Skin of body (tissue), 2 donors: ENCODE data around the gene ZP4. TPM values are rescaled to one million over a fixed set of nuclear protein-coding genes. Genes with fewer than 3 reads are reported as not detected.

Source experiments
- DNase-seq: peaks from one replicate; lab custom pipeline; 2025; lab: John Stamatoyannopoulos, UW
- total RNA-seq: library from RNA; depleted of rRNA; stranded (reverse); fragments of >200 nt; gene quantifications from one replicate; pipeline ENCODE4 v1.2.3, GENCODE V29; 2014

The ZP4 gene, protein sequence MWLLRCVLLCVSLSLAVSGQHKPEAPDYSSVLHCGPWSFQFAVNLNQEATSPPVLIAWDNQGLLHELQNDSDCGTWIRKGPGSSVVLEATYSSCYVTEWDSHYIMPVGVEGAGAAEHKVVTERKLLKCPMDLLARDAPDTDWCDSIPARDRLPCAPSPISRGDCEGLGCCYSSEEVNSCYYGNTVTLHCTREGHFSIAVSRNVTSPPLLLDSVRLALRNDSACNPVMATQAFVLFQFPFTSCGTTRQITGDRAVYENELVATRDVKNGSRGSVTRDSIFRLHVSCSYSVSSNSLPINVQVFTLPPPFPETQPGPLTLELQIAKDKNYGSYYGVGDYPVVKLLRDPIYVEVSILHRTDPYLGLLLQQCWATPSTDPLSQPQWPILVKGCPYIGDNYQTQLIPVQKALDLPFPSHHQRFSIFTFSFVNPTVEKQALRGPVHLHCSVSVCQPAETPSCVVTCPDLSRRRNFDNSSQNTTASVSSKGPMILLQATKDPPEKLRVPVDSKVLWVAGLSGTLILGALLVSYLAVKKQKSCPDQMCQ
- total RNA-seq = 0.10 TPM

GRCh38 chr1:237890822-237891221 lies at the start of gene ZP4:
Gene ZP4, minus strand, starts transcription at chr1:237890922. Its CDS starts 287 bp downstream, at chr1:237890635.
- no peak for DNase-seq

- no peak for DNase-seq
Observed at GRCh38 chr1:237938553-237938952, 47.8 kb upstream of the ZP4 start.

GRCh38 chr1:237938068-237938467 lies 47.3 kb upstream of the ZP4 start:
- no peak for DNase-seq

DNA sequence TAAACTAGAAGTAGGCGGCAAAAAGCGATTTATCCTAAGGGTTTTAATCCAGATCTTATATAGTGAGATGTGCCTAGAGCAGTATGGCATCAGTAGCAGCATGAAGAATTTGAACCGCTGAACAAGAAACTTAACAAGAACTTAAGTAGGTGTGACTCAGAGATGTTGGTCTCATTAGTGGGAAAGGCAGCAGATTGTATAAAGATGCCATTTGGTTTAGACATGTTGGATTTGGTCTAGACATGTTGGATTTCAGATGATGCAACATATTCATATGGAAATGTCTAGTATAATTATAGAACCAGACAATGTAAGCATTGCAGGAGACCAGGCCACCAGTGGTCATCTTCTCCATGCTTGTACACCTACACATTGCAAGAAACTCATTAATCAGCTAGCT lies 42.1 kb upstream of the ZP4 start:
- DNase-seq = no peak

DNA sequence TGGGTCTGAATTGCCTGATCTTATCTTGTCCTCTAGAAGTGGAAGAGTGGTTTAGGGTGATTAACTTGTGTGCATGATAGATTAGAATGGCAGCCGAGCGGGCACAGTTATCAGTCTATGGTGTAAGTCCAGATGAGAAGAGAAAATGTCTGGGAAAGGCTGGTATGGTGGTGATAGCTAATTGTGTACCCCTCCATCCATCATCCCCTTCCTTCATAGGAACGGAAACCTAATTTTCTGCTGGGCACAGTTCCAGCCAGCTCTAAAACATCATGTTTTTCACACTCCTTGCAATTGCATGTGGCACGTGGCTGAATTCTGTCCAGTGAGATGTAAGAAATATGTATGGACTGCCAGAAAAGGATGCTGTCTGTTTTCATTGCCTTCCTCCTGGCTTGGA lies 40.9 kb upstream of the ZP4 start:
- DNase-seq = no peak

DNA sequence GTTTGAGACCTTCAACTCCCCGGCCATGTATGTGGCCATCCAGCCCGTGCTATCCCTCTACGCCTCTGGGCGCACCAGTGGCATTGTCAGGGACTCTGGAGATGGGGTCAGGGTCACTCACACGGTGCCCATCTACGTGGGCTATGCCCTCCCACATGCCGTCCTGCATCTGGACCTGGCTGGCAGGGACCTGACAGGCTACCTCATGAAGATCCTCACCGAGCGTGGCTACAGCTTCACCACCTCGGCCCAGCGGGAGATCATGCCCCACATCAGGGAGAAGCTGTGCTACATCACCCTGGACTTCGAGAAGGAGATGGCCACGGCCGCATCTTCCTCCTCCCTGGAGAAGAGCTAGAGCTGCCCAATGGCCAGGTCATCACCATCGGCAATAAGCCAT lies 36.5 kb upstream of the ZP4 start:
- no peak for DNase-seq

DNA sequence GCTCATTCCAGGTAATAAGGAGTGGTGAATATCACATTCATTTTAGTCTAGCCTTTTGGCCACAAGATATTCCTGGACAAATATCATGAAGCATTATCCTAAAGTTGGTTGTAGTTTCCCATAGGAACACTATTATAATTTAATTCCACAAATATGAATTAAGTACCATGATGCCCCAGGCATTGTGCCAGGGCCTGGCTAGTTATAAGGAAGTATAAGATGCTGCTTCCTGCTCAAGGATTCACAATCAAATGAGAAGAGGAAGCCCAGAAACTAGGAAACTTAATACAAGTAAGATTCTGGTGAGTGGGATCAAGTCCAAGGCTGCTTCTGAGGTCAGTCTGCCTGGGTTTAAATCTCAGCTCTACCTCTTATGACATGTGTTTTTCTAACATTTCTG lies 30.6 kb upstream of the ZP4 start:
- DNase-seq = no peak

DNA sequence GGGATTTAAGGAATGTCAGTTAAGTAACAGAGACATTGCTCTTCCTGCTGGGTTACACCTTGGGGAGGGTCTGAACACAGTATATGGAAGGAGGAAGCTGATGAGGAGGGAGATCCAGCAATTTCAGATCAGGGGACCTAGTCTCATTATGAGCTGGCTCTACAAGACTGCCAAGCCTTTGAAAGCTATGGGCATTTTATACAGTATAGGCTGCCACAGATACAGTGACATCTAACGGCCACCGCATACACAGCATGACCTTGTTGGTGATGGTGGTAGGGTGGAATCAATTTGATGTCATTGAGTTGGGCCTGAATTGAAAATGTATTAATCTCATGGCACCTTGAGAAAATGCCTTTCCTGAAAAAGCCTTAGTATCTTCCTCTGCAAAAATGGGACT lies 22.6 kb upstream of the ZP4 start:
- no peak for DNase-seq

DNA sequence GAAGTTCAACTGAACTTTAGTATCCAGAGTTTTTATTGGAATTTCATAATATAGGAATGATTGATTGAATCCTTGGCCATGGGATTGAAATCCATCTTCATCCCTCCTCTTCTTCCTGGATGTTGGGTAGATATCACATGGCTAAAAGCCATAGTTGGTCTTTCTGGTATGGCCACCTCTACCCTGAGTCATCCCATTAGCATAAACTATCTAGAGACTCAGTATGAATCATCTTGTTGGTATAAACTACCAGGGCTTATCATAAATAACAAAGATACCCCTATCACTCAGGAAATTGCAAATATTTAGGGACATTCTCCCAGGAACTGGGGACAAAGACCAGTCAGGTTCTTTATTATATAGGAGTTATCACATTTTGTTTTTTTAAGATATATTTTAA lies 21.2 kb upstream of the ZP4 start:
- DNase-seq = no peak

DNA sequence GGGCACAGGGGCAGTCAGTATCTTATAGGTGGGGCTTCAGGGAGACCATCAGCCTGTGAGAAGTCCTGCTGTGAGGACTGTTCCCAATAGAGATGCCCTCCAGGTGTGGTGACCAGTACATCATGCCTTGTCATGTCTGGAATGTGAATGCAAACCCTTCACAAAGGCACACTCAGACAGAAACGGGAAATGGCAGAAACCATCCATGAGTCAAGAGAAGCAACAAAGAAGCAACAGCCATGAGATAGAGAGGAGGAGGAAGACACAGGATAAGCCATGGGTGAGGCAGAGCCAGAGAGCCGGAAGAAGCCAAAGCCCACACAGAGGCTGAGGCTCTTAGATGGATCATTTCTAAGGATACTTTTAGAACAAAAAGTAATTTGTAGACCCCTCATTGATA lies 20.1 kb upstream of the ZP4 start:
- no peak for DNase-seq

DNA sequence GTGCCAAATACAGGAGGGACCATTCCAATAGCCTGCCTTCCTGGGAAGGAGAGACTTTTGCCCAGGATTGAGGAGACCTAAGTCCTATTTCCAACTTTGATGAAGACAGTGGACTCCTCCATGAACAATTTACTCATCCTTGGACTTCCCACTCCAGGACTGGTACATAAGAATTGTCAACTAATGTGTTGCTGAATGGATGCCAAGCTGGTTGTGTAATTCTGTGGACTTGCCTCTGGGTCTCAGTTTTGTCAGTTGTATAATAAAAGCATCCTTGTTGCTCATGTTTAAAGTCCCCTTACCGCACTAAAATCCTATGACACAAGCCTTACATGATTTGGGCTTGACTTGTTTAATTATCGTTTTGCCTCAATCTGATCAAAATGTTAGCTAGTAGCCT lies 13.2 kb upstream of the ZP4 start:
- no peak for DNase-seq

DNA sequence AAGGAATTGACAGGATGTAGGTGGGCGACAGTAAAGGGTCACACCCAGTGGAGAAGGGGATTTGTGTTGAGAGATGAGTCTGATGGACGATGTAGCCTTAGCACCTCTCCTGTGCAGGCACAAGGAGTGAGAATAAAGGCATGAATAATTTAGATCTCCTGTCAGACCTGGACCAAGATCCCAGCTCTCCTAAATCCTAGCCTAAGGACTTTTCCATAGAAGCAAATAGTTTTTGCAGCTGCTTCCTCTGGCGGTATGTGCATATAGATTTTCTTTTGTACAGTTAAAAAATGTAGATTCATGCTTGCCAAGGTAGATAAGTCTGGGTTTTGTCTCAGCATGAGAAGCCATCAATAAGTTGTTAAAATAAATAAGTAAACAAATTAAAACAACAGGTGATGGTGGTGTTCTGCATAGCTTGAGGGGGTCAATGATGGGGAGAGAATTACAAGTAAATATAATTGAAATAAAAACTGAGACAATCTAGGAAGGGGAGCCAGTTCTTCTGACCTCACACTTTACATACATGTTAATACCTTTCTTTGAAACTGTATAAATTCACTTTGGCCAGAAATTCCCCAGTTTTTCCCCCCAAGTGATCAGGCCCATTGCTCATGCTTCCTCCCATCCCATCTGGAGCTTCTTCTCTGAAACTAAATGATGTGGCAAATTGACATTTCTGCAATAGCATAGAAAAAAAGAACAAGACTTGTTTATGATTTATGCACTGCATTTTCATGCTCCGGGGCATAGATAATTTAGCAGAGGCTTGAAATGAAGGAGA lies 12.4 kb upstream of the ZP4 start:
- DNase-seq = no peak

- DNase-seq = no peak
Observed at GRCh38 chr1:237901299-237901934, 10.7 kb upstream of the ZP4 start.

GRCh38 chr1:237895630-237896029 lies 4.9 kb upstream of the ZP4 start:
- no peak for DNase-seq

- no peak for DNase-seq
Observed at GRCh38 chr1:237894131-237894530, 3.4 kb upstream of the ZP4 start.

DNA sequence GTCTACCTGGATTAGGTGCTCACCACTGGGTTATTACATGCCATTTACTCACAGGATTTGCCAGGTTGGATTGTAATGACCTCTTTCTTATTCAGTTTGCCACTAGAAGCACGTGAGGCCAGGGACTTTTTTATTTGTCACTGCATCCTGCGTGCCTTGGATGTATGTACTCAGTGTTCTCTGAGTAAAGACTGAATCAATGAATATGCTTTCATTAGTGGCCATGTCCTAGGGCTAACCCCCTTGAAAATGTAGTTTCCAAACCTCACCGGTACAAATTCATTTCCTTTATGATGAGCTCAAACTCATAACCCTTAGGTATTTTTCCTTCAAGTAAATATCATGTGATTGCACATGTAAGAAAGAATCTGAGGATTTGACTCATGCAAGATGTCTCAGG lies 1.3 kb upstream of the ZP4 start:
- DNase-seq = no peak

GRCh38 chr1:237891266-237891665 lies 544 bp upstream of the ZP4 start:
- no peak for DNase-seq

DNA sequence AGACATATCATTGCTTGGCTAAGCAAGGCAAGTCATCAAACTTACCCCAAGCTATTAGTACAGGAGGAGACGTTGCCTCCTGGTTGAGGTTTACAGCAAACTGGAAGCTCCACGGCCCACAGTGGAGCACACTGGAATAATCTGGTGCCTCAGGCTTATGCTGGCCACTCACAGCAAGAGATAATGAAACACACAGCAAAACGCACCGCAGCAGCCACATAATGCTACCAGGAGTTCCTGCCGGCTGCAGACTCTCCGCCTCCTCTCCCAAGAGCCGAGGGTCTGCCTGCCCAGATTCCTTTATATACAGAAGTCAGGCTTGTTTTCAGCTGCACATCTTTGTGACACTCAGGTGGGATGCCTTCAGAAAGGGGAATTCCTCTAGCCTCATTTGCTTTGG lies 306 bp downstream of the ZP4 start:
- no peak for DNase-seq

DNA sequence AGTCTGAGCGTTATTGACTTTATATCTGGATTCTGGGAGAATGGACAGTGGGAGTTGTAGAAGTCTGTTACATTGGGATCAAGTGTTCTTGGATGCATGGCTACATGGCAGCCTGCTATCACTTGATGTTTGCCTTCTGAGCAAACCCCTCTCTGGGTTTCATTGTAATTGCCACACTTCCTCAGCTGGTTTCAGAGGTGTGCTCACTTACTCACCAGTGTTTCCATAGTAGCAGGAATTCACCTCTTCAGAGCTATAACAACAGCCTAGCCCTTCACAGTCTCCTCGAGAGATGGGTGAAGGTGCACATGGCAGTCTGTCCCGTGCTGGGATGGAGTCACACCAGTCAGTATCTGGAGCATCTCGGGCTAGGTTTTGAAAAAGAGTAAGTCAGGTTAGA lies 2.6 kb downstream of the ZP4 start:
- DNase-seq = no peak

- no peak for DNase-seq
Observed at GRCh38 chr1:237887542-237887941, 3.2 kb downstream of the ZP4 start.

GRCh38 chr1:237884237-237884636 lies 6.5 kb downstream of the ZP4 start:
- no peak for DNase-seq

GRCh38 chr1:237879195-237879594 lies 11.5 kb downstream of the ZP4 start:
- DNase-seq = no peak
